Measurements from ENCODE around the gene PTGIS.

PTGIS gene

GRCh38 chr20:49595811-49596561 is 28.0 kb upstream of the PTGIS start:
- no peak for FAIRE-seq

DNA sequence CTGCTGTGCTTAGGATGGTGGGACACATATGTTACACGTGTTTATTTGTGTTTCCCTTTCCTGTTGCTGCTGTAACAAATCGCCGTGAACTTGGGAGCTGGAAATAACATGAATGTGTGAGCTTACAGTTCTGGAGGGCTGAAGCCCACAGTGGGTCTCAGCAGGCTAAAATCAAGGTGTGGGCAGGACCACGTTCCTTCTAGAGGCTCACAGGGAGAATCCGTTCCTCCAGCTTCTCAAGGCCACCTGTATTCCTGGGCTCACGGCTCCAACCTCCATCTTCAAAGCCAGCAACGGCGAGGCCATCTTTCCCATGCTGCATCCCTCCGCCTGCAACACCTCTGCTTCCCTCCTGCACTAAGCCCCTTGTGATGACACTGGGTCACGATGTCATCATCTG is 27.4 kb upstream of the PTGIS start:
- FAIRE-seq: no peak

DNA sequence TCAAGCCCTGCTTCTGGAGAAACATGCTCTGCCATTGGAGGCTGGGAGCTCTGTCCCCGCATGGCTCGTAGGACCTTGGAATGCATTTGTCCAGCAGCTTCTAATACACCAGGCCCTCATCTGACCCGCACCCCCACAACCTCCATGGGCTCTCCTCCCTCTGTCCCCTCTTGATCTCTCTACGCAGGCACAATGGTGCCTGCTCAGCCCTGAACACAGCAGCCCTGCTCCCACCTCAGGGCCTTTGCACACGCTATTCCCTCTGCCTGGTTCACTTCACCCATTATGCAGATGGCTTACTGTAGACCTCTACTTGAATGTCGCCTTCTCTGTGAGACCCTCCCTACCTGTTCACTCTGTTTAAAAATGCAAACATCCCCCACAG is 27.0 kb upstream of the PTGIS start:
- FAIRE-seq: no peak

GRCh38 chr20:49594143-49594930 is 26.4 kb upstream of the PTGIS start:
- no peak for FAIRE-seq

GRCh38 chr20:49593466-49594142 is 25.7 kb upstream of the PTGIS start:
- no peak for FAIRE-seq

DNA sequence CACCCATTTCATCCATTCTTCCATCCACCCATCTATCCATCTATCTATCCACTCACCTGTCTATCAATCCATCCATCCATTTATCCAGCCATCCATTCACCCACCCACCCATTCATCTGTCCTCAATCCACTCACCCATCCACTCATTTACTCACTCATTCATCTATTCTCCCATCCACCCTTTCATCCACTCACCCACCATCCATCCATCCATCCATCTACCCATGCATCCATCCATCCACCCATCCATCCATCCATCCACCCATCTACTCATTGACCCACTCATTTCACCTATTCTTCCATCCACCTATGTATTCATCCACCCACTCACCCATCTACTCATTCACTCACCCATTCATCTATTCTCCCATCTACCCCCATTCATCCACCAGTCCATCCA is 24.2 kb upstream of the PTGIS start:
- no peak for FAIRE-seq

DNA sequence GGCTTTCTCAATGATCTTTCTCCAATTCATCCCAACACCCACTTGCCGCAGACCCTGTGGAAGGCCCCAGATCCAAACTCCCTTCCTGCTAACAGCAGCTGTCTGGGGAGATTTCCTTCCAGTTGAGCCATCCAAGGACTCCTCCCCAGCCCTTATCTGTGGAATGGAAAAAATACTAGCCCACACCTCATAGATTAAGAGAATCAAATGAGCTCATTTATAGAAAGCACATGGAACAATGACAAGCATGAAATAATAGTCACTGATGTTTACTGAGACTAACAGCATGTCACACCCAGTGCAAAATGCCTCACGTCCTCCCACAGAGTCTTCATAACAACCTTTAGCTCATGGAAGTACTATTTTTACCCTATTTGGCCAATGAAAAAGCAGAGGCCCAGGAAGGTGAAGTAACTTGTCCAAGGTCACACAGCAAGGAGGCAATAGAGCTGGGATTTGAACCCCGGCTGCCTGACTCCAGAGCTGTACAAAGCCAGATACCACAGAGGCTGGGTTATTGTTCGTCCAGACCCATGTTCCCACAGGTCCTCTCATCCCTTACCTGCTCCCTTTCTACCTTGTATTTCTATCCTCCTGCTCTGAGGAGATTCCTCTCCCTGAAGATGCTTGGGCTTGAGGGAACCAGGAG is 23.4 kb upstream of the PTGIS start:
- FAIRE-seq: no peak

DNA sequence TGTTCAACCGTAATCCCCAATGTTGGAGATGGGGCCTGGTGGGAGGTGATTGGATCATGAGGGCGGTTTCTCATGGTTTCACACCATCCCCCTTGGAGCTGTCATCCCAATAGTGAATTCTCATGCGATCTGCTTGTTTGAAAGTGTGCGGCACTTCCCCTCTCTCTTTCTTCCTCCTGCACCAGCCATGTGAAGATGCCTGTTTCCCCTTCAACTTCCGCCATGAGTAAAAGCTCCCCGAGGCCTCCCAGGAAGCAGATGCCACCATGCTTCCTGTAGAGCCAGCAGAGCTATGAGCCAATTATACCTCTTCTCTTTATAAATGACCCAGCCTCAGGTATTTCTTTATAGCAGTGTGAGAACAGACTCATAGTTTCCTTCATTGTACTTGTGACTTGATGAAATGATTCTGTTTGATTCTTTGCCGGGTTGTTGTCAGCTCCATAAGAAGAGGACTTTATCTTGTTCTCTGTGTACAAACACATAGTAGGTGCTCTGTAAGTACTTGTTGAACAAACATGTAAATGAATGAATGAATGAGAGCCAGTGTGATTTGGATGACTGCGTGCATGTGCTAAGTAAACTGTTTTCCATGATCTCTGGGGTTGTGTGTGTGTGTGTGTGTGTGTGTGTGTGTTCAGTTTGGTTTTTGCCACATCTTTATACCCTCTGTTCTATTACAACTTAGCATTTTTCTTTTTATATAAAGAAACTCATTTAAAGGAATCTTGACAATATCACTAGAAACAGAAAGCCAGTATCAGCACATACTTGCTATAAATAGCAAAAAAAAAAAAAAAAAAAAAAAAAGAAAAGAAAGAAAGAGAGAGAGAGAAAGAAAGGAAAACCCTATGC is 22.5 kb upstream of the PTGIS start:
- FAIRE-seq: no peak

DNA sequence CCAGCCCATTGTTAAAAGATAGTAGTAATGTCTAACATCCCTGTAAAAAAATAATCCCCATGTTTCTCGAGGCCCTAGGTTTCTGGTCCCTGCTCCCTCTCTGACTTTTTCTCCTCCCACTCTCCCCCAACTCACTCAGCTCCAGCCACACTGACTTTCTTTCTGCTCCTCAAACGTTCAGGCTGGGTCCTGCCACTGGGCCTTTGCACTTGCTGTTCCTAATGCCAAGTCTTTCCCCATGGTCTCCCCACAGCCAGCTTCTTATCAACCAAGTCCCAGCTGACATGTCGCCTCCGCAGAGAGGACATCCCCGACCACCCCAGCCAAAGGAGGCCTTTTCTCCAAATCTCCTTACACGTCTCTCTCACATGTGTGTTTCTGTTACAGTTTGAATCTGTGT is 21.8 kb upstream of the PTGIS start:
- no peak for FAIRE-seq

DNA sequence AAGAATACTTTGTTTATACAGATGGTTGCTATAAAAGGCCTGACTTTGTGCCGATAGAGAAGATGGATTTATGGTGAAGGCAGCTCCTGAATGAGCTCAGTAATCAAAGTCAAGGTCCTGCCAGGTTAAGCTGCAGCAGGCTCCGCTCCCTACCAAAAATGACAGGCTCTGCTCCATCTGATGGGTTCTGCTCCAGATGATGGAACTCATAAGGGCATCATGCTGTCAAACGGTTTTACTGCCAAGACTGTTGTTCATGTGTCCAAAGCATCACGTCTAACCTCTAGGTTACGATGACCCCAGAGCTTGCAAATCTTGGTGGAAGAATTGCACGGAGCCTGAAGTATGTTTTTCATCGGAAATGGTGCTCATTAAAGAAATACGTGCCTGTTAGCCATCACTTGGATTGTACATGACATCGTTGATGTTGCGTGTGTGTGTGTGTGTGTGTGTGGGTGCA is 19.2 kb upstream of the PTGIS start:
- no peak for FAIRE-seq

DNA sequence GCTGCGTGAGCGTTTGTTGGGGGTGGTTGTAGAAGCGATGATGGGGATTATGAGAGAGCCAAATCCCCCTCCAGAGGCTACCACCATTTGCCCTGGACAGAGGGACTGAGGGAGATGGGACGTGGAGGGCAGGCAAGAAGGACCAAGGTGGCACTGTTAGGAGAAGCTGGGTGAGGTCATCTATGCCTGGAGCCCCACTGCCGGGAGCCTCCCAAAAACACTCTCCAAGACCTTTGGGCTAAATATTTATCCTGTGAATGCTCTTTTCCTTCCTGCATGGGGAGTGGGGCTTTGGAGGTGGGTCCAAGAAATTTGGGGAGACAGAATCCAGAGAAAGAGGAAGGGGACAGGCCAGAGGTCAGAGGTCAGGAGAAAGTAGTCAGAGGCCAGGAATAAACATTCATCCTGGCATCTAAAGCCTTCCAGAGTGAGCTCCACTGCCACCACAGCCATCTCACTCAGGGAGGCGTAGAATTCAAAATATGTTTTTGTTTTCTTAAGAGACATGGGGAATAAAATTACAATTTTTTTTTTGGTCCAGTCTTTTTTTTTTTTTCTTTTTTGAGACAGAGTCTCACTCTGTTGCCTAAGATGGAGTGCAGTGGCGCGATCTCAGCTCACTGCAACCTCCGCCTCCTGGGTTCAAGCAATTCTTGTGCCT is 17.8 kb upstream of the PTGIS start:
- FAIRE-seq: no peak

DNA sequence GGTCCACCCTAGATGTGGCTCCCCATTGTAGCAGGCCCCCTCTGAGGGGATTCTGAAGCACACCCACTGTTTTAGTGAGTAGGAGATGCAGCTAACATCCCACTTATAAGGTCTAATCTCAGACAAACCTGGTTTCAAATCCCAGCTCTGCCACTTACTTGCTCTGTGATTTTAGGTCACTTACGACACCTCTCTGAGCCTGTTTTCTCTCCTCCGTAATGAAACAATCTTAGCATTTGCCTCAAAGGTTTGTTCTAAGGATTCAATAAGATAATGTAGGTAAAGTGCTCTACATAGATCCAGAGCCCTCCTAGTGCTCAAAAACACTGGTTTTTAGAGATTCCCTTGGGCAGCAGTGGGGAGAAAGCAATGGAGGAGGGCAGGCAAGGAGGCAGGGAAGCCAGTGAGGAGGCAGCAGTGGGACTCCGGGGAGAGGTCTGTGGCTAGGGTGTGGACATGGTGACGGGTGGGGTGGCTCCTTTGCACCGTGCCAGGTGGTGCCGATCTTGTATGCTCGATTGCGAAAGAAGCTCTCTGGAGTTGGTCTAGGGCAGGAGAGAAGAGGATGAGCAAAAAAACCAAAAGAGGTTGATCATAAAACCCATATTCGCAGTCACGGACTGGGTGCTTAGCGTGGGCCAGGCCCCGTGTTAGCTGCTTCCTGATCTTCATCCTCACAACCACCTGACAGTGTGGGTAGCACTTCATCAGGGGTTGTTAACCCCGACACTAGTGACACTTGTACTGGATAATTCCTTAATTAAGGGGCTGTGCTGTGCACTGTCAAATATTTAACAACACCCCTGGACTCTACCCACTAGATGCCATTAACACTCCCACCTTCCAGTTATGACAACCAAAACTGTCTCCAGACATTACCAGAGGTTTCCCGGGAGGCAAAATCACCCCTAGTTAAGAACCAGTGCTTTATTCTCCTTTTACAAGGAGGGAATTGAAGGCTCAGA is 16.8 kb upstream of the PTGIS start:
- no peak for FAIRE-seq

DNA sequence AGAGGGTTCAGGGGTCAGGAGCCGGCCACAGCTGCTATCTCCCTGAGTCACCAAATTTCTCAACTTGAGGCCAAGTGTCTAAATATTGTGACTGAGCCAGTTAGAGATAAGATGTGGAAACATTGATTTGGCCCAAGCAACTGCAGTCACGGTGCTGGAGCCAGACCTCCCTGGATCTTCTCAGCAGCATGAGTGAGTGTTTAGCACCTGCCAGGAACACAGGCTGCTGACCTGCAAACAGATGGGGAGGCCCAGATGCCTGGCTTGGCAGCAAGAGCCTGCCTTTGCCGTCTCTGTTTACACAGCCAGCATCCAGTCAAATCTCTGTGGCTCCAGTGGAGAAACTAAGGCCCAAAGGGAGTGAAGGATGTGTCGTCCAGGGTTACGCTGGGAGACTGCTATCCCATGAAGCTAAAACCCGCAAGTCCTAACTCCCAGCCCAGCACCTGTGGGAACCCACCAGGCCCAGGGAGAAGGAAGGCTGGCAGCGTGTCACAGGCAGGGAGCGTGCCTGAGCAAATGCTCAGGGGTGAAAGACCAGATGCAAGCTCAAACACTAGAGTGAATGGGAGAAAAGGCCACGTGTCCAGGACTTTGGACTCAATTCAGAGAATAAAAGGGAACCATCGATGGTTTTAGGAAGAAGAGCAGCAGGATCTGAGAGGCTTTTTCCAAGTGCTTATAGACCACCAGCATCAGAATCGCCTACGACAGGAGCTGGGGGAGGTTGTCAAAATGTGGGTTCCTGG is 15.9 kb upstream of the PTGIS start:
- no peak for FAIRE-seq

DNA sequence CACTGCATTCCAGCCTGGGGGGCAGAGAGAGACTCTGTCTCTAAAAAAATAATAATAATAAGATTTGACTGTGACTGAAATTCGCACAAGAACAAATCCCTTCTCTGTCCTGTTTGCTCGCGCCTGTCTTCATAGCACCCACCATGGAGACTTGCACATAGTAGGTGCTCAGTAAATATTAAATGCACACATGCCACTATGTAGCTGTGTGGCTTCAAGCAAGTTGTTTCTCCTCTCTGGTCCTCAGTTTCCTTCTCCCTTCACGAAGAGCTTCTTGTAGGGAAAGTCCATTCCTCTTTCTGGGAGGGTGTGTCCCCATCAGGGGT is 15.4 kb upstream of the PTGIS start:
- FAIRE-seq: no peak

- FAIRE-seq: no peak
Measured at GRCh38 chr20:49582413-49583334, 14.7 kb upstream of the PTGIS start.

DNA sequence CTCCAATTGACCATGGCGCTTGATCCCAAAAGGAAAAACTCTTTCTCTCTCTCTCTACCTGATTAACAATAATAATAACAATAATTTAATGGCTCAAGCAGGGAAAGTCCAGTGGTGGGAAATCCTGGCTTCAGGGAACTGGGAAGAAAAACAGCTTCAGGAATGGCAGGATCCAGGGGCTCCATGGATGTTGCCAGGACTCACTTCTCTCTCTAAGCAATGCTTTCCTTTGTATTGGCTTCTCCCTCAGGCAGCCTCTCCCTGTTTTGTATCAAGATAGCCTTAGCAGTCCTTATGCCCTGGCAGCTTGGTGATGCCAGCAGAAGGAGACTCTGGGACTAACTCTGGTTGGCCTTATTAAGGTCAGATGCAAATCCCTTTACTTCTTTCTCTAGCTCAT is 13.5 kb upstream of the PTGIS start:
- no peak for FAIRE-seq

DNA sequence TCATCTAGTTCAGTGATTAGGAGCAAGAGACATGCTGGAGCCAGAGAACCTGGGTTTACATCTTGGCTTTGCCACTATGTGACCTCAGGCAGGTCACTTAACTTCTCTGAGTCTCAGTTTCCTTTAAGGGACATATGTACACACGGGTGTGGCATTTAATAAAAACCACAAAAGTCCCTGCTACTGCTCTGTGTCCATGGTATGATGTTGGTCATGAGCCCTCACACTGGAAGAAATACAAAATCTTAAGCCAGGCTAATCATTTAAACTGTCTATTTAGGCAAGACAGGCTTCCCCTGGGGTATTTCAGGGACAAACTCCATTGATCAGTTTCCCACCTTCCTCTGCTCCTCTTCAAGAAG is 12.9 kb upstream of the PTGIS start:
- no peak for FAIRE-seq

GRCh38 chr20:49579874-49580812 is 12.2 kb upstream of the PTGIS start:
- FAIRE-seq: no peak
